Astrocyte of the spinal cord (primary cell): ENCODE measurements around the gene CADM1.

ENCODE experiments used
- DNase-seq: peaks from one replicate; pipeline ENCODE4 v3.0.0; 2011; ENCODE audit warnings: low read depth, low spot score
- H3K4me3 ChIP-seq: 2 replicates; pipeline ENCODE4 v1.5.1; 2011; ENCODE audit warnings: low read depth, mild to moderate bottlenecking, low read length, moderate library complexity
- in situ Hi-C: cut with HindIII; loops from 2 replicates; pipeline ENCODE4 v1.10.0; 2017; ENCODE audit warnings: low sequenced_read_pairs
- TF ChIP-seq, protein P1 (sequence below): IDR thresholded peaks from 2 replicates; pipeline ENCODE4 v1.5.1; 2012; ENCODE audit warnings: low read depth, mild to moderate bottlenecking, low read length, inconsistent platforms

Gene CADM1

DNA sequence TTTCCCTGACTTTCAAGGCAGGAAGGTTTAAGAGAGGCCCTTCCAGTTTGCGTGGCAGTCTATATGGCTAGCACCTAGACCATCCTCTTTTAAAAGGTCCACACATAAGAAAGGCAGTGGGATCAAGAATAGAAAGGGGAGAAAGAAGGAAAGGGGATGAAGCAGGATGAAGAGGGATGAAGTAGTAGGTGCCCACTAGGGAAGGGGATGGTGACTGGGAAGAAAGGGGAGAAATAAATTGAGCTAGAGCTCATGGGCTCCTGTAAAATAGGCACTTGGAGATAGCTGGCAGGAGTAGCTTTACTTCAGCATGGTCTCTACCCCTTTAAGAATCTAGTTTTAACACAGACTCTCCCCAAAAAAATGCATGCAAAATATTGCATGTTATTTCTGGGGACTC is 41.5 kb downstream of the CADM1 start:
- H3K4me3 ChIP-seq, result no peak overlapping the region
- in situ Hi-C loops, result no loop called here
- TF ChIP-seq, protein P1, sequence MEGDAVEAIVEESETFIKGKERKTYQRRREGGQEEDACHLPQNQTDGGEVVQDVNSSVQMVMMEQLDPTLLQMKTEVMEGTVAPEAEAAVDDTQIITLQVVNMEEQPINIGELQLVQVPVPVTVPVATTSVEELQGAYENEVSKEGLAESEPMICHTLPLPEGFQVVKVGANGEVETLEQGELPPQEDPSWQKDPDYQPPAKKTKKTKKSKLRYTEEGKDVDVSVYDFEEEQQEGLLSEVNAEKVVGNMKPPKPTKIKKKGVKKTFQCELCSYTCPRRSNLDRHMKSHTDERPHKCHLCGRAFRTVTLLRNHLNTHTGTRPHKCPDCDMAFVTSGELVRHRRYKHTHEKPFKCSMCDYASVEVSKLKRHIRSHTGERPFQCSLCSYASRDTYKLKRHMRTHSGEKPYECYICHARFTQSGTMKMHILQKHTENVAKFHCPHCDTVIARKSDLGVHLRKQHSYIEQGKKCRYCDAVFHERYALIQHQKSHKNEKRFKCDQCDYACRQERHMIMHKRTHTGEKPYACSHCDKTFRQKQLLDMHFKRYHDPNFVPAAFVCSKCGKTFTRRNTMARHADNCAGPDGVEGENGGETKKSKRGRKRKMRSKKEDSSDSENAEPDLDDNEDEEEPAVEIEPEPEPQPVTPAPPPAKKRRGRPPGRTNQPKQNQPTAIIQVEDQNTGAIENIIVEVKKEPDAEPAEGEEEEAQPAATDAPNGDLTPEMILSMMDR, result no peak
- no peak for DNase-seq

DNA sequence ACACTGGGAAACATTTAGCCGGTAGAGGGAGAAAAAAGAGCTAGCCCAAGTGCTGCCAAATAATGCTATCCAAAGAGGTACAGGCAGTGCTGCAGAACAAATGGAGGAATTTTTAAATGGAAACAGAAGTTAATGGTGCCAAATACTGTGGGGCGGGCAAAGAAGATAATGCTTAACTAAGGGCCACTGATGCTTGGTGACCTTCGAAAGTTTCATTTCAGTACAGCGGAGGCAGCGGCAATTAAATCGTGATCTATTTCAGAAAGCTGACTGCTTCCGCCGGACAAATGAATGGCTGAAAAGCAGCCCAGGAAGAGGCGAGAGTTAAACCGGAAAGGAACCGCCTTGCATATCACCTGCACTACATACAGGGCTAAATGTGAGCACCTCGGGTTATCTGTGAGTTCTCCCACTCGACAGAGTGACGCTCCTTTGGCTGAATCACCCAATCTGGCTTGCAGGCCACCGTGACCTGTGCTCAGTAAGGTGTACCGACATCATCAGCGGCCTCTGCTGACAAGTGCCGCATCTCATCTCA is 42.1 kb downstream of the CADM1 start:
- H3K4me3 ChIP-seq, result no peak overlapping the region
- DNase-seq, result no peak
- in situ Hi-C loops, result no loop called here
- TF ChIP-seq, protein P1, result no peak

DNA sequence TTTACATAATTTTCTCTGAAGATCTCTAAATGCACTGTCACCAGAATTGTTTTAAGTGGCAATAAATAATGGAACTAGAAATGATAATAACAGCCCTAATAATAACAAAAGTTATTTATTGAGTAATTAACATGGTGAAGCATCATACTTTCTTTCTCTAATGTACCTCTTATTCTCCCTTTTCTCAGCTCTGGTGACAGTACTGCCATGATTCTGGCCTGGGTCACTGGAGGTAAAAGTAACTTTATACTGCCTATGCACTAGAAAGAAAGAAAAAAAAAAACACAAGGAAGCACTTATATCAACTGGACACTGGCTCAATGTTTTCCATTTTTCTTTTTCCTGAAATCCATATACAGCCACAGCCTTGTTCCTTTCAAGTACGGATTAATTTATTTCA is 43.7 kb downstream of the CADM1 start:
- in situ Hi-C loops, result no loop called here
- DNase-seq, result no peak
- H3K4me3 ChIP-seq, result no peak overlapping the region
- TF ChIP-seq, protein P1, result no peak

DNA sequence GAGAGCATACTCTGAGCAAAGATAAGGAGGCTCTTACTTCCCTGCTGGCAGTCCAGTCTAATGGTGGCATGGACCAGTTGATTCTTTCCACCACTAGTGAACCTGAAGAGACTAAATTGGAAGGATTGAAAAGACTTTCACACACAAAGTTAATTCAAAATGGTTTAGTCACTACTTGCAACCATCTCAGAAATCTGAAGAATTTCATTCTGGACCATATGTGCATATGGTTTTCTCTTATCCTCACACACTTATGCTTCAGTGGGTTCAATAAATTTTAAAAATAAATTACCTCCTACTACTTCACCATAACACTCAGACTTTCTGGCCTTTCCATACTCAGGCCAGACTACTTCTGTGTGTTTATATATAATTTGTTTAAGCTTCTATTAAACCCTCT is 44.7 kb downstream of the CADM1 start:
- H3K4me3 ChIP-seq, result no peak overlapping the region
- peak; percentile 64 for DNase-seq
- in situ Hi-C loops, result no loop called here
- TF ChIP-seq, protein P1, result no peak

DNA sequence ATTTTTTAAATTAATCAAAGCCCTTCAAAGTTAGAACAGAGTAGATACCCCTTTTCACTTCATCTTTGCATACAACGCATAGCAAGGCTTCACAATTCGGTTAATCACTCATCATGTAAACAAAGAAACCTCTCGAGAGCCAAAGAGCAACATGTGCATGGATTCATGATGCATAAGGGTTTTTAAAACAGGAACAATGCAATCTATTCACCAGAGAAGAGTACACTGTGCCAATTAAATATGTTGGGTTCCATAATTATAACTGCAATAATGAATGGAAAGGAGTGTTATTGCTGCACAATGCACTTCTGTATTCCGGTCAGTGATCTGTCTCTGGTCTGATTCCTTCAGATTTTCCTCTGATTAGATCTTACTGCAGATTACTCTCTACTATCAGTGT is 45.3 kb downstream of the CADM1 start:
- DNase-seq, result no peak
- TF ChIP-seq, protein P1, result no peak
- H3K4me3 ChIP-seq, result no peak overlapping the region
- in situ Hi-C loops, result no loop called here

DNA sequence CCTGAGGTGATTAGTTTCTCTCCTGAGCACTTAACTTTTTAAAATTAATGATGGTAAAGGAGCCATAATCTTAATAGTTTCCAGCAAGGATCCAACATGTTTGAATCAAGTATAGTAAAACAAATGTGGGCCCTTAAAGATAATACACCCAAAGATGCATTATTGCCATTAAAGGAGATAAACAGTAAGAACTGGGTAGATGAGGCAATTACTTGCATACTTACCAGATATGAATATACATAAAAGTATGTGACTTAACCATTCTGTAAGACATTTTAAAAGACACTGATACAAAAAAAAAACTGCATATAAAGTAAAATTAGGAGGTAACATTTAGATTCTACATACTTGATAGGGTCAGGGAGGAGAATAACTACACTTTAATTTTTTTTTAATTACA is 48.2 kb downstream of the CADM1 start:
- in situ Hi-C loops, result no loop called here
- DNase-seq, result no peak
- no peak overlapping the region for H3K4me3 ChIP-seq
- TF ChIP-seq, protein P1, result no peak

DNA sequence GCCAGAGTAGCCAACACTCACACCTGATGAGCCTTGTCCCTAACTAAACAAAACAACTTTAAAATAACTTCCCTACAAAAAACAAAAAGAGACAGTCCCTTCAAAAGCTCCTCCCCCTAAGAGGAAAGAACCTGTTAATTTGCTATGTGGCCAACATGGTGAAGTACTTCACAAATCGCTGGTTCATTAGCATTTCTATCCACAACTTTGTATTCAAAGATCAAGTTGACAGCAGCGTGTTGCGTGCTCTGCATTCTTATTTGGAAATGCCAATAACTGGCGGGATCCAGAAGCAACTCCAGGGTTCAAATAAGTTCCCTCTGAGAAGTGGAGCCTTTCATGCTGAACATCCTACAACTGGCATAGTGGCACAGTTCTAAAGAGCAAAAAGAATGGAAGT is 48.6 kb downstream of the CADM1 start:
- in situ Hi-C loops, result no loop called here
- no peak for DNase-seq
- H3K4me3 ChIP-seq, result no peak overlapping the region
- TF ChIP-seq, protein P1, result no peak
